GM08714 (cell line): ENCODE data around the gene EPS8L1.
A peak's percentile ranks its signal among the peaks of the same experiment; 100 is the strongest.
"Not testable (repeated sequence)": the region's sequence is repeated elsewhere in the genome, so short reads cannot be mapped to it uniquely, and the experiment has no call there.

ENCODE experiments used
- H3K4me3 ChIP-seq: fragments of 200-500 bp; sonication (Bioruptor generic); 2 replicates; pipeline ENCODE4 v1.5.1; 2014; ENCODE audit warnings: mild to moderate bottlenecking, low read length, inconsistent platforms
- ZNF274 ChIP-seq: IDR thresholded peaks from 2 replicates; pipeline ENCODE4 v1.6.1; 2012; ENCODE audit warnings: mild to moderate bottlenecking, low read depth, low read length

EPS8L1 gene

GRCh38 chr19:55042688-55043087, 33.0 kb upstream of the EPS8L1 start:
- no peak overlapping the region for H3K4me3 ChIP-seq
- TF ChIP-seq ZNF274, result no peak

GRCh38 chr19:55044286-55044685, 31.4 kb upstream of the EPS8L1 start:
- no peak overlapping the region for H3K4me3 ChIP-seq
- no peak for TF ChIP-seq ZNF274

- no peak for TF ChIP-seq ZNF274
- no peak overlapping the region for H3K4me3 ChIP-seq
Measured at GRCh38 chr19:55044771-55045716, 30.6 kb upstream of the EPS8L1 start.

DNA sequence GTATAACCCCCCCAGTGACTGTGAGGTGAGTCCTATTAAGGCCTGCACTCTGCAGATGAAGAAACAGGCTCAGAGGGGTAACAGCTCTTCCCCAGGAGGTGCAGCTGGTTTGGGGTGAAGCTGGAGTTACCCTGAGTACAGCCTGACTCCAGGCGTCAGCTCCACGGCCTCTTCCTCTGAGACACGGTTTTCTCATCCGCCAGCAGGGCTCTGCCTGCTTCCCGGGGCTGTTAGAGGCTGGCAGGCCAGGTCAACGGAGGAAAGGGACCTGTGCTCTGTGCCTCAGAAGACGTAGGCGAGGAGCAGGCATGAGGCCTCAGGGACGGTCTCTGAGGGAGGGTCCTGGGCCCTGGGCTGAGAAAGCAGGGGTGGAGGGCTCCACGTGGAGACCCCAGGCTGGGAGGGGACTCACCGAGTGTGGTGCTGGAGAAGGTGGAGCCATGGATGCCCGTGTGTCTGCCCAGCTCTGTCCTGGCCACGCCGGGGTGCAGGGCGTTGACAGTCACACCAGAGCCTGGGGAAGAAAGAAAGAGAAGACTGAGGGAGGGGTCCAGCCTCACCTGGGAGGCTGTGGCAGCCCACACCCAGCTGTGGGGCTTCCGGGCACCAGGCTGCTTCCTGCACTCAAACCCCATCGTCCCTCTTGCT, 28.6 kb upstream of the EPS8L1 start:
- no peak for TF ChIP-seq ZNF274
- H3K4me3 ChIP-seq, result no peak overlapping the region

- TF ChIP-seq ZNF274, result no peak
Measured at GRCh38 chr19:55047951-55048350, 27.7 kb upstream of the EPS8L1 start.

DNA sequence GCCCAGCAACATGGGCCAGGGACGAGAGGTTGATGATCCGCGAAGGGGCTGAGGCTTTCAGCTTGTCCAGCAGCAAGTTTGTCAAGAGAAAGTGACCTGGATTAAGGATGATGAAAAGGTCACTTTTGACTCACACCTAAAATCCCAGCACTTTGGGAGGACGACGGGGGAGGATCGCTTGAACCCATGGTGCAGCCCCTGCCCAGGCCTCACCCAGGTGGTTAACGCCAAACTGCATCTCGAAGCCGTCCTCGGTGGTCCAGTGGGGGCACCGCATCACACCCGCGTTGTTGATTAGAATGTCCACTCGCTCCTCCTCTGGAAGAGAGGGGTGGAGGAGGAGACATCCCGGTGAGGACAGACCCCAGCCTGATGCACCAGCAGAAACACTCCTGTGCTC, 27.2 kb upstream of the EPS8L1 start:
- H3K4me3 ChIP-seq, result no peak overlapping the region

More at GRCh38 chr19:55047951-55048350, 27.7 kb upstream of the EPS8L1 start:
- no peak overlapping the region for H3K4me3 ChIP-seq

DNA sequence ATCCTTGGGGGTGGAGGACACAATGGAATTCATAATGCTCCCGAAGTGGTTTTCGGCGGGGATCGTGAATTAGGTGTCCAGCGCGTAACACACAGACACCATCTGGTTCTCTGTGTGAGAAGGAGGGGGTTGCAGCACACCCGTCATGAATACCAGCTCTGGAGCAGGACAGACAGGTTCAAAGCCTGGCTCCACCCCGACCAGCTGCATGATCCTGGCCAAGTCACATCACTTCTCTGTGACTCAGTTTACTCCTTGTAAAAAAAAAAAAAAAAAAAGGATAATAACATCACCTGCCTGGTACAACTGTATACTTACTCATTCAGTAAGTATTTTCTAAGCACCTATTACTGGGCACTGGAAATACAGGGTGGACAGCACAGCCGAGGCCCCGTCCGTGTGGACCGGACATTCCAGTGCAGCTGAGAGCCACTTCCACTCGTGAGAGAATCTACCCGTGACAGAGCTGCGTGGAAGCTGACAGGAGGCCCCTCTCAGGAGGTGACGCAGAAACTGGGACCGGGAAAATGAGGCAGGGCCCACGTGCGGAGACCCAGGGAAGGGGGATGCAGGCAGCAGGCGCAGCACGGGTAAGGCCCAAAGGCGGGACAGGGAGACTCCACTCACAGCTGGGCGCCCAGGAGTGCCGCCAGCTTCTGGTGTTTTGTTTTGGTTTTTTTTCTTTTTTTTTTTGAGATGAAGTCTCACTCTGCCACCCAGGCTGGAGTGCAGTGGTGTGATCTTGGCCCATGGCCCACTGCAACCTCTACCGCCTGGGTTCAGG, 24.7 kb upstream of the EPS8L1 start:
- TF ChIP-seq ZNF274, result no peak
- H3K4me3 ChIP-seq, result no peak overlapping the region

More for the DNA sequence above, 27.2 kb upstream of the EPS8L1 start:
- no peak for TF ChIP-seq ZNF274

DNA sequence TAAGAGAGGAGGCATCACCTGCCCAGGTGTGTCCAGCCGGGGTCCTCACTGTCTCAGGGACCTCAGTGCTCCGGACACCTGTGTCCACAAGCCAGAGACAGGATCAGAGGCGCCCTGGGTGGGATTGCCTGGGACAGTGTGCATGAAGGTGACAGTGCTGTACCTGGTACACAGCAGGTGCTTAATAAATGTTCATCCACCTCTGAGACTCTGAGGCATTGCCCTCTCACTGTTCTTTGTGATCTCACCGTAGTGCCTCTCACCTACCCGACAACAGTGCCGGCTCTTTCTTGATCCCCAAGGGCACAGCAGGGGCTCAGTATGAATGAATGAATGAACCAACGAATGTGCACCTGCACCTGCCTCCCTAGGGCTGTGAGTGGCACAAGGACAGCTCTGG, 21.9 kb upstream of the EPS8L1 start:
- TF ChIP-seq ZNF274, result no peak
- no peak overlapping the region for H3K4me3 ChIP-seq

- no peak for TF ChIP-seq ZNF274
- no peak overlapping the region for H3K4me3 ChIP-seq
Measured at GRCh38 chr19:55056827-55057226, 18.8 kb upstream of the EPS8L1 start.

GRCh38 chr19:55058781-55059610, 16.7 kb upstream of the EPS8L1 start:
- no peak overlapping the region for H3K4me3 ChIP-seq
- TF ChIP-seq ZNF274, result no peak

- not testable (repeated sequence) for H3K4me3 ChIP-seq
Measured at GRCh38 chr19:55060287-55060686, 15.4 kb upstream of the EPS8L1 start.

GRCh38 chr19:55062735-55063491, 12.8 kb upstream of the EPS8L1 start, which contains the start of gene RDH13:
RDH13 (minus strand) TSS chr19:55063148; CDS start chr19:55063032, 116 bp downstream.
- TF ChIP-seq ZNF274, result no peak
- H3K4me3 ChIP-seq, result peak within 1 kb of the TSS; percentile 76

GRCh38 chr19:55063492-55063843, 12.2 kb upstream of the EPS8L1 start:
- H3K4me3 ChIP-seq, result no peak overlapping the region
- TF ChIP-seq ZNF274, result no peak

DNA sequence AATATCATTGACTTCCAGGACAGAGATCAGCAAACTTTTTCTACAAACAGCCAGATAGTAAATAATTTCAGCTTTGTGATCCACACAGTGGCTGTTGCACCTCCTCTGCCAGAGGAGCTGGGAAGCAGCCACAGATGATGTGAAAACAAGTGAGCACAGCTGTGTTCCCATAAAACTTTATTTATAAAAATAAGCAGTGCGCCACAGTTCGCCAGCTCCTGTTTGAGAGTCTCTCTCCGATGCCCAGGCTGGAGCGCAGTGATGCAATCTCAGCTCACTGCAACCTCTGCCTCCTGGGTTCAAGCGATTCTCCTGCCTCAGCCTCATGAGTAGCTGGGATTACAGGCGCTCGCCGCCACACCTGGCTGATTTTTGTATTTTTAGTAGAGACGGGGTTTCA, 10.2 kb upstream of the EPS8L1 start:
- not testable (repeated sequence) for H3K4me3 ChIP-seq
